GM23248 (cell line): Measurements from ENCODE around the gene DUSP10. TPM values are rescaled to one million over a fixed set of nuclear protein-coding genes. Genes with fewer than 3 reads are reported as not detected.

Source experiments
- DNase-seq: peaks from one replicate; pipeline ENCODE4 v3.0.0-alpha.2; 2015
- H2AFZ ChIP-seq: fragments of 200-600 bp; sonication (generic); 2 replicates; pipeline ENCODE4 v1.6.1; 2016; ENCODE audit warnings: antibody characterized with exemption
- H3F3A ChIP-seq: fragments of 200-600 bp; sonication (generic); 2 replicates; pipeline ENCODE4 v1.6.1; 2016; ENCODE audit warnings: mild to moderate bottlenecking, antibody characterized with exemption, mixed run types; ENCODE audit not compliant: insufficient read depth
- H3K27ac ChIP-seq: fragments of 200-600 bp; sonication (generic); 2 replicates; pipeline ENCODE4 v1.5.1; 2016; ENCODE audit warnings: mild to moderate bottlenecking
- H3K27me3 ChIP-seq: fragments of 200-600 bp; sonication (generic); replicated peaks from 2 replicates; pipeline ENCODE4 v1.6.1; 2016; ENCODE audit warnings: mild to moderate bottlenecking; ENCODE audit not compliant: insufficient read depth
- H3K36me3 ChIP-seq: fragments of 200-600 bp; sonication (generic); 2 replicates; pipeline ENCODE4 v1.6.1; 2016; ENCODE audit warnings: low read depth, mild to moderate bottlenecking
- H3K4me1 ChIP-seq: fragments of 200-600 bp; sonication (generic); 2 replicates; pipeline ENCODE4 v1.6.1; 2016; ENCODE audit warnings: mild to moderate bottlenecking; ENCODE audit not compliant: insufficient read depth
- H3K4me2 ChIP-seq: fragments of 200-600 bp; sonication (generic); one replicate; pipeline ENCODE4 v1.6.1; 2016; ENCODE audit warnings: mild to moderate bottlenecking; ENCODE audit not compliant: unreplicated experiment
- H3K4me3 ChIP-seq: fragments of 200-600 bp; sonication (generic); 2 replicates; pipeline ENCODE4 v1.5.1; 2016; ENCODE audit warnings: mild to moderate bottlenecking
- H3K79me2 ChIP-seq: fragments of 200-600 bp; sonication (generic); 2 replicates; pipeline ENCODE4 v1.6.1; 2016; ENCODE audit warnings: mild to moderate bottlenecking; ENCODE audit not compliant: insufficient read depth
- H3K9ac ChIP-seq: fragments of 200-600 bp; sonication (generic); 2 replicates; pipeline ENCODE4 v1.6.1; 2016; ENCODE audit warnings: mild to moderate bottlenecking
- H3K9me2 ChIP-seq: fragments of 200-600 bp; sonication (generic); 2 replicates; pipeline ENCODE4 v1.6.1; 2016; ENCODE audit warnings: mixed run types, mild to moderate bottlenecking, moderate library complexity; ENCODE audit not compliant: insufficient read depth
- H3K9me3 ChIP-seq: fragments of 200-600 bp; sonication (generic); one replicate; pipeline ENCODE4 v1.6.1; 2017; ENCODE audit warnings: low read depth
- H4K20me1 ChIP-seq: fragments of 200-600 bp; sonication (generic); 2 replicates; pipeline ENCODE4 v1.6.0; 2016; ENCODE audit not compliant: insufficient read depth
- EZH2 ChIP-seq: fragments of 200-600 bp; sonication (generic); IDR thresholded peaks from 2 replicates; pipeline ENCODE4 v1.6.1; 2018; ENCODE audit warnings: antibody characterized with exemption, mild to moderate bottlenecking; ENCODE audit not compliant: insufficient read depth, poor library complexity, severe bottlenecking
- EZH2phosphoT487 ChIP-seq: fragments of 200-600 bp; sonication (generic); IDR thresholded peaks from 2 replicates; pipeline ENCODE4 v1.6.1; 2018; ENCODE audit warnings: antibody characterized with exemption, moderate library complexity, mild to moderate bottlenecking, low read depth; ENCODE audit not compliant: insufficient read depth
- WGBS, 2 experiments: methylation state at CpG; one replicate each; pipeline ENCODE4 v1.1.6; 2015 to 2017; ENCODE audit warnings: low lambda C conversion rate in 2 of 2, low coverage in 1 of 2; ENCODE audit errors: missing lambda C conversion rate in 2 of 2; 5-methylcytosine and 5-hydroxymethylcytosine counted together
- in situ Hi-C: fragments of 300-500 bp; cut with MboI; formaldehyde crosslinking; loops from 2 replicates; pipeline ENCODE4 v1.15.0; 2020
- polyA plus RNA-seq: library from polyadenylated mRNA; unstranded; fragments of >200 nt; fragmentation: Nextera tagmentation; extraction: Ambion mirVana; gene quantifications from 2 replicates; pipeline ENCODE4 v1.2.1, GENCODE V29; 2016
- total RNA-seq: library from RNA; depleted of rRNA; stranded (reverse); fragments of >200 nt; shearing (Covaris generic); gene quantifications from 2 replicates; pipeline ENCODE4 v1.2.3, GENCODE V29; 2014

The DUSP10 gene
- total and polyA plus RNA-seq, 2 experiments from 2014 or later: 10.5 to 16.4 TPM

DNA sequence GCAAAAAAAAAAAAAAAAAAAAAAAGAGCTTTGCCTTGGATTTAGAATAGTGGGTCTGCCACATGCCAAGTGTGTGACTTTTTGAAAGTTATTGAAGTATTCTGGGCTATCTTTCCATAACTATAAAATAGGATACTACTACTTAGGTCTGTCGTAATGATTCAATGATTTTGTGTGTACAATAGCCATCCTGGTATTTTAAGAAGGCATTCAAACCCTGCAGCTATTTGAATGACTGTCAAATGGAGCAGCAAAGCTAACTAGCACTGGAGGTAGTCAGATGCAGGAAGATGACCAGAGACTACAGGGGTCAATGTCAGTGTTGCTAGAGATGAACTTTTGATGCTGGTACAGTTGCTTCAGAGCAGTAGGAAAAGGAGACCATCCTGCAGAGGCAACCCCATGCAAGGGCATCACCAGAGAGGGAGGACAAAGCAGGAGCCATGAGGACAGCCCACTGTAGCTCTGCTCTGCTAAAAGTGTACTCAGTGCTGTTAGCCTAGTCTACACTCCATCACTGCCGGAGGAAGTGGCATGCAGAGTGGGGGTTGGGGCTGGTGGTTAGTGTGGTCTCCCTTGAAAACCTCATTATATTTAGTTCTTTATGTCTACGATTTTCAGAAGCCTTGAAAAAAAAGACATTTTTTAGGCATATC is 29.0 kb downstream of the DUSP10 start:
- H3K27ac ChIP-seq: peak overlapping the region; percentile 57
- H3K4me1 ChIP-seq: peaks cover 50% of the 10 kb centered on the region
- H3K9me3 ChIP-seq: no peaks in the 10 kb centered on the region
- peak overlapping the region; percentile 22 for H3K4me2 ChIP-seq
- in situ Hi-C loops: no loop called here
- peaks cover 26% of the 10 kb centered on the region for H3F3A ChIP-seq
- no peak overlapping the region for H2AFZ ChIP-seq
- 92 to 99% methylated on average over 3 of the region's 3 CpGs for WGBS, 2 experiments
- H3K9ac ChIP-seq: no peak overlapping the region
- TF ChIP-seq EZH2: no peak
- TF ChIP-seq EZH2phosphoT487: no peak
- no peaks in the 10 kb centered on the region for H3K36me3 ChIP-seq
- no peak overlapping the region for H3K4me3 ChIP-seq
- H4K20me1 ChIP-seq: no peaks in the 10 kb centered on the region
- peaks cover 96% of the 10 kb centered on the region for H3K79me2 ChIP-seq
- H3K9me2 ChIP-seq: no peaks in the 10 kb centered on the region
- H3K27me3 ChIP-seq: no peaks in the 10 kb centered on the region
- DNase-seq: peak; percentile 23

DNA sequence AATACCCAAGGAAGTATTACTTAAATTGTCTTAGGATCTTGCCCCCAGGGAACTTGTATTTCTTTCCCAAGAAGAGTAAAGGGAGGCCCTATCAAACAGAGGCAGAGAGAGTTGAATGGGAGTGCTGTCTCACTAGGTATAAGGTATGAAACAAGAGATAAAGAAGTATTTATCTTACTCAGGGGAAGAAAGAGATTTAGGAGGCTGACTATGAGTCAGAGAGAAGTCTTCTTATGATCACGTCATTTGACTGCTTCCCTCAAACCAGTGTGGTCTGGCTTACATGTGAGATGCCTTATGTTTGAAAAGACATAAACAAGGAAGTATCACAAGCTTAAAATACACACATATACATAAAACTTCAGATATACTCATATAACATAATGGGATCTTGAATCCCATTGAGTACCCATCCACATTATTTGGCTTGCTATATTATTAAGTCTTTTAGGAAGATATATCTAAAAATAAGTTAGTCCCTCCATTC is 29.6 kb downstream of the DUSP10 start:
- H3K27ac ChIP-seq: peak overlapping the region; percentile 57
- H3K4me2 ChIP-seq: peak overlapping the region; percentile 22
- no peaks in the 10 kb centered on the region for H3K9me2 ChIP-seq
- DNase-seq: peak; percentile 88
- peaks cover 50% of the 10 kb centered on the region for H3K4me1 ChIP-seq
- H3K4me3 ChIP-seq: no peak overlapping the region
- no peaks in the 10 kb centered on the region for H4K20me1 ChIP-seq
- H3F3A ChIP-seq: peaks cover 20% of the 10 kb centered on the region
- no peaks in the 10 kb centered on the region for H3K9me3 ChIP-seq
- peak overlapping the region; percentile 45; the same call in 1 of the 2 replicates for H2AFZ ChIP-seq
- no peak for TF ChIP-seq EZH2phosphoT487
- no peak for TF ChIP-seq EZH2
- in situ Hi-C loops: no loop called here
- no peaks in the 10 kb centered on the region for H3K36me3 ChIP-seq
- 0 to 4% methylated on average over 1 of the region's 1 CpG for WGBS, 2 experiments
- peaks cover 99% of the 10 kb centered on the region for H3K79me2 ChIP-seq
- H3K27me3 ChIP-seq: no peaks in the 10 kb centered on the region
- H3K9ac ChIP-seq: no peak overlapping the region

DNA sequence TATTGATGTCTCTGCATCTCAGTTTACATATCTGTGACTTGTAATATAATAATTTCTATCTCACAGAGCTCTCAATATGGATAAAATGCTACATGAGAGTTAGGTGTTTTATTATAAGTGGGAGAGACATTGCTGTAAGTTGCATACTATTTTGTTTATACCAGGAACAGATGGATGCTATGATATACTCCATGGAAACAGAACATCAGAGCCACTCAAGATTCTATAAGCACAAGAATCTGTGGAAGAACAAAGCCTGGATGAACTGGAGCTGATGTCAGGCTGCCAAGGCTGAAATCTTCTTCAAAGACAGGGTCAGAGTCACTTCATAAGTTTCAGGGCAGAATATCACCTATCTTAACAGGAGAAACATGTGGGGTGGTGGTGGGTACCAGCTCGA is 30.2 kb downstream of the DUSP10 start:
- TF ChIP-seq EZH2 (no peak), EZH2phosphoT487 (no peak)
- Histone ChIP-seq H3K9me3 (no peaks in the 10 kb centered on the region), H4K20me1 (no peaks in the 10 kb centered on the region), H3K27ac (peak overlapping the region; percentile 57), H2AFZ (peak overlapping the region; percentile 45; the same call in 1 of the 2 replicates), H3K4me3 (no peak overlapping the region), H3K9ac (no peak overlapping the region), H3K4me1 (peaks cover 44% of the 10 kb centered on the region), H3K9me2 (no peaks in the 10 kb centered on the region), H3K4me2 (no peak overlapping the region), H3K27me3 (no peaks in the 10 kb centered on the region), H3F3A (peaks cover 17% of the 10 kb centered on the region), H3K36me3 (no peaks in the 10 kb centered on the region), H3K79me2 (peaks cover 99% of the 10 kb centered on the region)
- whole genome bisulfite sequencing, 2 experiments: 97 to 100% methylated on average over 1 of the region's 1 CpG
- DNase-seq: no peak
- in situ Hi-C loops: no loop called here

DNA sequence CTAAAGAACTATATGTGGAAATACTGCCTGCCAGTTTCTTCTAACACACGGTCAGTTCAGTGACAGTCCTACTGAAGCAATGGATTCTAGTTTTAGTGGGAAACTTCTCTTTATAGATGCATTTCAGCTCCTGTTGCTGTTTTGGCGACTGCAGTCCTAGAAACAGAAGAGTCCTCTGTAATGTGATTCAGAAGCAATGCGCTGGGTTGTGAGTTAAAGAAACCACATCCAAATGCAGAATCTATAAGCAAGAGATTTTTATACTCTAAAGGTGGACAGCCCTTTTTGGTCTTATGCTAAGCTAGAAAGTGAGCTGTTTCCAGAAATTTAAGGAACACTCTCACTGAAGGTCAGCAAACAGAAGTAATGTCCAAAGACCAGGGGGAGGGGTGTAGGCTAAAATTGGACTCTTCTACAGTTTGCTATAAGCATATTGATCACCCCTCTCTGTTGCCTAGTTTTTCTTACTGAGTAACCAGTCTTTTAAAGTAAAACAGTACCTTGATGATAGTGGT is 30.8 kb downstream of the DUSP10 start:
- Histone ChIP-seq H3K27ac (no peak overlapping the region), H4K20me1 (no peaks in the 10 kb centered on the region), H3K36me3 (no peaks in the 10 kb centered on the region), H3K4me2 (no peak overlapping the region), H3K4me1 (peaks cover 38% of the 10 kb centered on the region), H3F3A (peaks cover 17% of the 10 kb centered on the region), H3K9me3 (no peaks in the 10 kb centered on the region), H3K79me2 (peaks cover 99% of the 10 kb centered on the region), H2AFZ (no peak overlapping the region), H3K27me3 (no peaks in the 10 kb centered on the region), H3K4me3 (no peak overlapping the region), H3K9me2 (no peaks in the 10 kb centered on the region), H3K9ac (no peak overlapping the region)
- no peak for TF ChIP-seq EZH2phosphoT487
- TF ChIP-seq EZH2: no peak
- in situ Hi-C loops: no loop called here
- DNase-seq: no peak
- 98 to 100% methylated on average over 3 of the region's 3 CpGs for whole genome bisulfite sequencing, 2 experiments
